Heart left ventricle (tissue), 16 donors: ENCODE results near the gene OCSTAMP. TPM values are rescaled to one million over a fixed set of nuclear protein-coding genes. Genes with fewer than 3 reads are reported as not detected.
A peak's percentile ranks its signal among the peaks of the same experiment; 100 is the strongest.

Source experiments
- ATAC-seq, 4 donors: fragments of 200-7000 bp; cut with Tn5 transposase; one replicate each; pipeline ENCODE4 v1.9.1; 2020 to 2022; ENCODE audit warnings: moderate library complexity in 4 of 4, mild to moderate bottlenecking in 3 of 4, moderate number of reproducible peaks in 1 of 4
- DNase-seq, 5 donors: peaks; one replicate each; pipeline ENCODE4 v3.0.0-alpha.2; 2020
- H3K27ac ChIP-seq, 12 donors: fragments of 200-600 bp; sonication (generic) in 4 of 12; one replicate each; pipeline versions ENCODE4 v1.5.0 to v1.8.0; 2016 to 2022; ENCODE audit warnings: mild to moderate bottlenecking in 2 of 12
- H3K27me3 ChIP-seq, 9 donors: fragments of 200-600 bp; sonication (generic) in 2 of 9; one replicate each; pipeline versions ENCODE4 v1.5.1 to v1.8.0; 2016 to 2022; ENCODE audit warnings: mild to moderate bottlenecking in 3 of 9
- H3K36me3 ChIP-seq, 9 donors: fragments of 200-600 bp; sonication (generic) in 2 of 9; one replicate each; pipeline versions ENCODE4 v1.5.0 to v1.8.0; 2018 to 2022; ENCODE audit warnings: mild to moderate bottlenecking in 2 of 9
- H3K4me1 ChIP-seq, 12 donors: fragments of 200-600 bp; sonication (generic) in 4 of 12; one replicate each; pipeline versions ENCODE4 v1.5.0 to v1.8.0; 2016 to 2022; ENCODE audit warnings: mild to moderate bottlenecking in 3 of 12
- H3K4me3 ChIP-seq, 12 donors: fragments of 200-600 bp; sonication (generic) in 4 of 12; one replicate each; pipeline versions ENCODE4 v1.5.0 to v1.8.0; 2017 to 2022; ENCODE audit warnings: mild to moderate bottlenecking in 9 of 12, moderate library complexity in 4 of 12
- H3K9me3 ChIP-seq, 12 donors: fragments of 200-600 bp; sonication (generic) in 4 of 12; one replicate each; pipeline versions ENCODE4 v1.5.0 to v1.8.0; 2016 to 2022; ENCODE audit warnings: mild to moderate bottlenecking in 1 of 12
- POLR2A ChIP-seq, 2 donors: fragments of 450-650 bp; IDR thresholded peaks; one replicate each; pipeline ENCODE4 v1.6.1; 2017; ENCODE audit warnings: antibody characterized with exemption in 2 of 2, mild to moderate bottlenecking in 2 of 2, moderate library complexity in 2 of 2
- WGBS, 4 donors: extraction: QIAGEN DNeasy Blood & Tissue Kit in 2 of 4; methylation state at CpG; one replicate each; pipeline versions ENCODE4 v1.1.5 to v1.1.7; 2013 to 2018; 5-methylcytosine and 5-hydroxymethylcytosine counted together
- intact Hi-C, 10 donors: fragments of 100-400 bp; cut with DNase I; formaldehyde crosslinking; loops; one replicate each; pipeline versions ENCODE4 v1.11.1 to v1.14.2; 2022
- polyA plus RNA-seq, 2 donors: library from polyadenylated mRNA; stranded (reverse); fragments of 200-250 nt; gene quantifications; one replicate each; pipeline ENCODE4 v1.2.3, GENCODE V29; 2013
- total RNA-seq, 9 donors: library from RNA; depleted of rRNA in 2 of 9; stranded (reverse); fragments of >200 nt in 2 of 9; fragmentation: NEBNext Ultra II Directional in 3 of 9; extraction: Animal tissue kit (Norgen Biotek cat#: 25700) in 3 of 9; gene quantifications; one replicate each; pipeline versions ENCODE4 v1.1.0 to v1.2.4, GENCODE V29; 2016 to 2023
- TF ChIP-seq, protein P1 (sequence below), 12 donors: fragments of 200-600 bp; sonication (generic) in 4 of 12; IDR thresholded peaks; one replicate each; pipeline versions ENCODE4 v1.5.0 to v1.8.0; 2018 to 2022; ENCODE audit warnings: antibody characterized with exemption in 12 of 12, mild to moderate bottlenecking in 5 of 12
- donor health status: ischemic (EF 13 %, LVEDD 7.1; RV severe dilation, severe dysfunction).
- donor health status: healthy with polysubstance abuse.
- donor health status: DM: no; HTN: yes; CAD: no.
- donor health status: DM: no; HTN: no; CAD: no.
- donor health status: ischemic (EF 25% LVEDD 6.9; RV normal size, moderate dysfunction).
- donor health status: ischemic (EF 25% LVEDD 5.7; RV mildly dilated, moderate dysfunction).
- donor health status: healthy.
- donor health status: DM: yes; HTN: yes; CAD: no.
- donor health status: ischemic (EF 35%, LVEDD 5.7; RV mildly dilated, moderate dysfunction).
- donor health status: nonischemic (EF 11% LVEDD 7.7; RV severe dilation, severe dysfunction).
- donor health status: DM: yes; HTN: yes; CAD: no.
- donor health status: PGD.
- donor health status: ischemic (EF 29% LVEDD 5.4; RV normal size, mild dysfunction).
- donor health status: nonischemic (EF 23%, LVEDD 6.1; RV moderate dilation, normal function).

The OCSTAMP gene
- total and polyA plus RNA-seq, 11 donors, result not detected

DNA sequence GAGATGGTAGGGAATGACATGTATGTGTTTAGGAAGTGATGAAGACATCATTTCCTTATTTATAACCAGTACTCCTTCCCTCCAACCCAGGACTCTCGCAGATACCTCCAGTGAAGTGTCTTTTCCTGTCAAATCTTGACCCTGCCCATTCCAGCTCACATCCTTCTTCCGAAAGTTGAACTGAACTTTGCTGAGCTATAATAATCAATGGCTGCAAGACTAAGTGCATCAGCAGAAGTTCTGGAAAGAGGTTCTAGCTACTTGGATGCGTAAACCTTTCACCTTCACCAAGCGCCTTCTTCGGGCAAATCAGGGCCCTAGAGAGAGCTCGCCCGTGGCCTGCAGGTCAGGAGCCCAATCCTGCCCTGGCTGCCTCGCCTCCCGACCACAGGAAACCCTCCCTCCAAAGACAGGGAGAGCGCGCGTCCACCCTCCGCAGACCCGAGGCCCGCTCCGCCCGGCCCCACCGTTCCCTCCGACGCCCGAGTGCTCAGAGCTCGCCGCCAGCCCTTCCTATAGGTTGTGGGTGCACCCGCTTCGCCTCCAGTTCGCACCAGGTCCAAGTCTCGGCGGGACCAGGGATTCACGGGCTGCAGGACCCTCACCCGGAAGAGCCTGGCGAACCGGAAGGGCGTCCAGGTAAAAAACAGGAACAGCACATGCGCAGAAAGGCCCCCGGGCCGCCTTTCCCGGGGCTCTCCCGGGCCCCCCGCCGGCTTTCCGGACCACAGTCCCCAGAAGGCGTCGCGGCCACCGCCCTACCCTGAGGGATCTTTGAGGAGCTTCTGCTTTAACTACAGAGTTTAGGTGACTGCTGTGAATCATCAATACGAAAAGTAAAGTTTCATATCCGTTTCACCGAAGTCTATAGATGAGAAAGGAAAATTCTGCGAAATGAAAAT lies 37.3 kb downstream of the OCSTAMP start, which contains the start of gene ZNF334:
TSS of gene ZNF334 (minus strand) at position 617 of the 902 bp plus-strand sequence. CDS start 1,457 bp downstream, outside the sequence.
- Histone ChIP-seq H3K36me3 (no peaks in the 10 kb centered on the region), H3K27me3 (peaks cover 0 to 28% (median 4%) of the 10 kb centered on the region in 9 donors), H3K9me3 (no peaks in the 10 kb centered on the region), H3K27ac (peak within 1 kb of the TSS in 9 of 12 donors; percentile 16 to 87 (median 55)), H3K4me1 (peaks cover 0 to 13% (median 7%) of the 10 kb centered on the region in 12 donors), H3K4me3 (peak within 1 kb of the TSS; percentile 42 to 86 (median 69))
- intact Hi-C loops, result loop anchor here in 1 of 10 donors (5.0 kb wide), 1 partner anchor 174 kb away; the partner anchor contains the start of gene TP53RK
- DNase-seq, result peak; percentile 47 to 92 (median 81)
- TF ChIP-seq, protein P1, sequence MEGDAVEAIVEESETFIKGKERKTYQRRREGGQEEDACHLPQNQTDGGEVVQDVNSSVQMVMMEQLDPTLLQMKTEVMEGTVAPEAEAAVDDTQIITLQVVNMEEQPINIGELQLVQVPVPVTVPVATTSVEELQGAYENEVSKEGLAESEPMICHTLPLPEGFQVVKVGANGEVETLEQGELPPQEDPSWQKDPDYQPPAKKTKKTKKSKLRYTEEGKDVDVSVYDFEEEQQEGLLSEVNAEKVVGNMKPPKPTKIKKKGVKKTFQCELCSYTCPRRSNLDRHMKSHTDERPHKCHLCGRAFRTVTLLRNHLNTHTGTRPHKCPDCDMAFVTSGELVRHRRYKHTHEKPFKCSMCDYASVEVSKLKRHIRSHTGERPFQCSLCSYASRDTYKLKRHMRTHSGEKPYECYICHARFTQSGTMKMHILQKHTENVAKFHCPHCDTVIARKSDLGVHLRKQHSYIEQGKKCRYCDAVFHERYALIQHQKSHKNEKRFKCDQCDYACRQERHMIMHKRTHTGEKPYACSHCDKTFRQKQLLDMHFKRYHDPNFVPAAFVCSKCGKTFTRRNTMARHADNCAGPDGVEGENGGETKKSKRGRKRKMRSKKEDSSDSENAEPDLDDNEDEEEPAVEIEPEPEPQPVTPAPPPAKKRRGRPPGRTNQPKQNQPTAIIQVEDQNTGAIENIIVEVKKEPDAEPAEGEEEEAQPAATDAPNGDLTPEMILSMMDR (IDR thresholded peaks at IDR 0.05), result no peak
- TF ChIP-seq POLR2A (IDR thresholded peaks at IDR 0.05), result peak in 1 of 2 donors; percentile 26
- ATAC-seq, result peak; percentile 86 to 98 (median 97)
- 2 to 7% (median 4%) methylated on average over 31 to 49 of the region's 49 CpGs for WGBS, 4 donors

DNA sequence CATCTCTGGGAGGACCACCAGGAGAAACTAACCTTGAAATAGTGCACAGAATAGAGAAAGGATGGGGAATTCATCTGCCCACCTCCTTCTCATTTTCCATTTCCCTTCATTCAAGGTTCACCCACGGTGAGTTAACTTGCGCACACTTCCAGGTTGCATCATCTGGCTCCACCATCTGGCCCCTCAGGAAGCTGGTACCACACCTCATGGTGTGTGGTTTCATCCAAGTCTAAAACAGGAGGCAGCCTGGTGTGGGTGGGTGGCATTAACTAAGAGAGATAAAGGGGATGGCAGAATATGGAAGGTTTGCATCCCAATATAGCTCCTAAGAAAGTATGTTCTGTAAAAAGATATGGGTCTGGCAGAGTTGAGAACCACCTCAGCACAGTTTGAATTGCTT lies 40.9 kb downstream of the OCSTAMP start:
- Histone ChIP-seq H3K9me3 (no peaks in the 10 kb centered on the region), H3K27ac (no peak overlapping the region), H3K4me3 (no peak overlapping the region), H3K4me1 (peaks cover 0 to 13% (median 7%) of the 10 kb centered on the region in 12 donors), H3K36me3 (no peaks in the 10 kb centered on the region), H3K27me3 (peaks cover 0 to 7% (median 0%) of the 10 kb centered on the region in 9 donors)
- no peak for TF ChIP-seq POLR2A (IDR thresholded peaks at IDR 0.05)
- TF ChIP-seq, protein P1 (IDR thresholded peaks at IDR 0.05), result no peak
- intact Hi-C loops, result no loop called here
- no peak for DNase-seq
- WGBS, 4 donors, result 69 to 87% (median 74%) methylated on average over 2 of the region's 2 CpGs
- ATAC-seq, result no peak

DNA sequence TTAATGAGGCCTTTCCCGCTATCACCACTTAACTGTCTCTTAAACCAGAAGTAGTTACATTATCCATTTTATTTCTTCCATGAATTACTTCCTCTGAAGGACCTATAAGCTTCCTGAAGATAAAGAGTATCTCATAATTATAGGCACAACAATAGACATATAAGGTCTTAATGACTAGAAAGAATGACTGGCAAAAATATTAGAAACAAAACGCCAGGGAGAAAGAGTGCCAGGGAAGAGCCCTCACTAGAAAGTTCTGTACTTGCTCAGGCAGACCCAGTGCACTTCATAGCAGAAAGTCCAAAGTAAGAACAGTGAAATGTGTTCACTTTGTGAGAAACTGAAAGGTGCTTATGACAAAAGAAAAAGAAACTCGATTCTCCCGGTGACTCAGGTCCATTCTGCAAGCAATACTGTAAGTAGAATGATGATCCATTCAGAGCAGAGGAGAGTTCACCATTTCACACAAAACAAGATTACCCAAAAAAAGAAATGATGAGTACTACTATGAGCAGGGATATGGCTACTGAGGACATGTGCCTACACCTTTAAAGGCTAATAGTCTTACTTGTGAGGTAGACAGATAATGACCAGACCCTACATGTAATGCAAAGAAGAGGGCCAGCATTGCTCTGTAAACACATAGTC lies 42.6 kb downstream of the OCSTAMP start:
- DNase-seq, result no peak
- no peak for ATAC-seq
- no peaks in the 10 kb centered on the region for H3K36me3 ChIP-seq
- no peak overlapping the region for H3K4me3 ChIP-seq
- peaks cover 0 to 9% (median 3%) of the 10 kb centered on the region in 12 donors for H3K4me1 ChIP-seq
- TF ChIP-seq, protein P1 (IDR thresholded peaks at IDR 0.05), result no peak
- peaks cover 0 to 4% (median 0%) of the 10 kb centered on the region in 9 donors for H3K27me3 ChIP-seq
- H3K9me3 ChIP-seq, result peaks cover 0 to 6% (median 1%) of the 10 kb centered on the region in 12 donors
- intact Hi-C loops, result no loop called here
- WGBS, 4 donors, result 82 to 91% (median 89%) methylated on average over 4 of the region's 4 CpGs
- no peak overlapping the region for H3K27ac ChIP-seq

DNA sequence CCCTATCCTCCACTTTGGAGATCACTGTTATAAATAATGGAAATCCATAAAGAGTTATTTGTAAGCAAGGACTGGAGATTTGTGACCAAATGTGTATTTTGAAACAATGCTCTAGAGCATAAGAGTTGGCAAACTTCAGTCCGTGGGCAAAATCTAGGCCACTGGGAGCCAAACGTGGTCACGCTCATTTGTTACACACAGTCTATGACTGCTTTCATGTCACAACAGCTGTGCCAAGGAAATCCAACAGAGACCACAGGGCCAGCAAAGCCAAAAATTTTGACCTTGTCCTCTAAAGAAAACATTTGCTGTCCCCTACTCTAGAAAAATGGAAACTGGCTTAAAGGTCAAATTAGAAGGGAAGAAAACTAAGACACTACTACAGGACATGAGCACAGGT lies 44.9 kb downstream of the OCSTAMP start:
- DNase-seq (no peak), ATAC-seq (no peak)
- intact Hi-C loops, result no loop called here
- Histone ChIP-seq H3K27me3 (peaks cover 0 to 4% (median 0%) of the 10 kb centered on the region in 9 donors), H3K4me1 (no peaks in the 10 kb centered on the region), H3K9me3 (peaks cover 0 to 30% (median 22%) of the 10 kb centered on the region in 12 donors), H3K4me3 (no peak overlapping the region), H3K36me3 (no peaks in the 10 kb centered on the region), H3K27ac (no peak overlapping the region)
- TF ChIP-seq, protein P1 (IDR thresholded peaks at IDR 0.05), result no peak
- no peak for TF ChIP-seq POLR2A (IDR thresholded peaks at IDR 0.05)
- WGBS, 4 donors, result 94 to 95% (median 94%) methylated on average over 3 of the region's 3 CpGs
